ENCODE results near the gene PGC.

PGC gene

DNA sequence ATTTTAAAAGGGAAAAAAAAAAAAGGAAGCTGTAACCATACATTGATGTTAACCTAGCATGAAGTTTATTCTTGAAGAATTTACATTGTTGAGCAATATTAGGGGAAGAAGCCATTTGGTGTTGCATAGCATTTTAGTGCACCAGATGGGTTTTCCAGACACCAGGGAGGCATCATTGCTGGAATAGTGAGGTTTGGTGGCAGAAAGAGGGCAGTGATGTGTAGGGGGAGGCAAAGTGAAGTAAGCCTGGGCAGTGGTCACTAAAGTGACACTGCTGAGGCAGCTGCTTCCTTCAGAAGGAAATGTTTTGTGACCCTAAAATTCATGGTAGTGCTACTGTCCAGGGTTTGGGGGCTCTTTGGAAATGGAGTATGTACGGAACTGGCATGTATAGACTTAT is 42.8 kb upstream of the PGC start:
- TF ChIP-seq, protein P1, sequence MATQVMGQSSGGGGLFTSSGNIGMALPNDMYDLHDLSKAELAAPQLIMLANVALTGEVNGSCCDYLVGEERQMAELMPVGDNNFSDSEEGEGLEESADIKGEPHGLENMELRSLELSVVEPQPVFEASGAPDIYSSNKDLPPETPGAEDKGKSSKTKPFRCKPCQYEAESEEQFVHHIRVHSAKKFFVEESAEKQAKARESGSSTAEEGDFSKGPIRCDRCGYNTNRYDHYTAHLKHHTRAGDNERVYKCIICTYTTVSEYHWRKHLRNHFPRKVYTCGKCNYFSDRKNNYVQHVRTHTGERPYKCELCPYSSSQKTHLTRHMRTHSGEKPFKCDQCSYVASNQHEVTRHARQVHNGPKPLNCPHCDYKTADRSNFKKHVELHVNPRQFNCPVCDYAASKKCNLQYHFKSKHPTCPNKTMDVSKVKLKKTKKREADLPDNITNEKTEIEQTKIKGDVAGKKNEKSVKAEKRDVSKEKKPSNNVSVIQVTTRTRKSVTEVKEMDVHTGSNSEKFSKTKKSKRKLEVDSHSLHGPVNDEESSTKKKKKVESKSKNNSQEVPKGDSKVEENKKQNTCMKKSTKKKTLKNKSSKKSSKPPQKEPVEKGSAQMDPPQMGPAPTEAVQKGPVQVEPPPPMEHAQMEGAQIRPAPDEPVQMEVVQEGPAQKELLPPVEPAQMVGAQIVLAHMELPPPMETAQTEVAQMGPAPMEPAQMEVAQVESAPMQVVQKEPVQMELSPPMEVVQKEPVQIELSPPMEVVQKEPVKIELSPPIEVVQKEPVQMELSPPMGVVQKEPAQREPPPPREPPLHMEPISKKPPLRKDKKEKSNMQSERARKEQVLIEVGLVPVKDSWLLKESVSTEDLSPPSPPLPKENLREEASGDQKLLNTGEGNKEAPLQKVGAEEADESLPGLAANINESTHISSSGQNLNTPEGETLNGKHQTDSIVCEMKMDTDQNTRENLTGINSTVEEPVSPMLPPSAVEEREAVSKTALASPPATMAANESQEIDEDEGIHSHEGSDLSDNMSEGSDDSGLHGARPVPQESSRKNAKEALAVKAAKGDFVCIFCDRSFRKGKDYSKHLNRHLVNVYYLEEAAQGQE (IDR thresholded peaks at IDR 0.05; ENCODE audit: insufficient read depth in 1 of 2, low read depth in 2 of 2, low read length in 2 of 2): no peak
- TF ChIP-seq FOXP2 (optimal IDR thresholded peaks at IDR 0.05; ENCODE audit: borderline replicate concordance, extremely low read depth, extremely low read length, insufficient read depth): no peak
- no peak for TF ChIP-seq SIN3A (IDR thresholded peaks at IDR 0.05; ENCODE audit: borderline replicate concordance, insufficient read depth, low read length)
- no peak for TF ChIP-seq POLR2AphosphoS5 (IDR thresholded peaks at IDR 0.05; ENCODE audit: low read depth, low read length)

DNA sequence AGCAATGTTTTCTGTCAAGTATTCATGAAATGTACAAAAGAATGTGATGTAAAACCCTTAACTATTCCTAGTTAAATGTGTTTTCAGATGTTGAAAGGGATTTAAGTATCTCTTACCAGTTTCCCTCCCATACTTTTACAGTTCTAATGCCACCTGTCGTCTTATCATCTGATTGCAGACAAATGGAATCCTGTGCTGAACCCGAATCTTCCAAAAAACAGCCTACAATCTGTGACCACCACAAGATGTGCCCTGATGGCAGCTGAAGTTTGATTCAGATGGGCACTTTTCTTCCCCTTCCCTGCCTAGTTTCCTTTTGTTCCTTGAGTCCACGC is 42.2 kb upstream of the PGC start:
- TF ChIP-seq, protein P1 (IDR thresholded peaks at IDR 0.05; ENCODE audit: insufficient read depth in 1 of 2, low read depth in 2 of 2, low read length in 2 of 2): no peak

DNA sequence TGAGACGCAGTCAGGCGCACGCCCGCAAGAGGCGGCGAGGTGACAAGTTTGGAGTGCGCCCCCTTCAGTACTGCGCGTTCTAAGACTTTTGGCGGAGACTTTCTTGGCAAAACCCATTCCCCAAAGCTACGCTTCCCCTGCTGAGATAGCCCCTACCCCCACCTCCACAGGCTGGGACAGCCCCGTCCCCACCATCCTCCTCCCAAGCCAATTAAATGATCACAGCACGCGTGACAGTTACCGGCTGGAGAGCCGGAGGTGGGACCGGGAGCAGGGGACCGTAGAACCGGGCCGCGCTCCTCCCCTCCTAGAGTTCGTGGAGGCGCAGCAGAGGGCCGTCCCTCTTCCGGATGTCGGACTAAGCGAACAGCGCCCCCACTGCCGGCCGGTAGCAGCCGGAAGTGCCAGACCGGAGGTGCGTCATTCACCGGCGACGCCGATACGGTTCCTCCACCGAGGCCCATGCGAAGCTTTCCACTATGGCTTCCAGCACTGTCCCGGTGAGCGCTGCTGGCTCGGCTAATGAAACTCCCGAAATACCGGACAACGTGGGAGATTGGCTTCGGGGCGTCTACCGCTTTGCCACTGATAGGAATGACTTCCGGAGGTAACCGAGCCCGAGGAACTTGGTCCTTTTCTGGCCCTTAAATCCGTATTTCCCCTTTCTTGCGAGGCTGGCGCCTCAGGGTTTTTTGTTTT is 40.2 kb upstream of the PGC start, which contains the start of gene TOMM6:
TOMM6 (plus strand) TSS at position 476 of the 699 bp plus-strand sequence; CDS start at position 480, 4 bp downstream.
- peak; percentile 96 for TF ChIP-seq POLR2AphosphoS5 (IDR thresholded peaks at IDR 0.05; ENCODE audit: low read depth, low read length)
- TF ChIP-seq TAF1 (IDR thresholded peaks at IDR 0.05; ENCODE audit: borderline replicate concordance, insufficient read depth, low read length): peak; percentile 89
- no peak for TF ChIP-seq FOXP2 (optimal IDR thresholded peaks at IDR 0.05; ENCODE audit: borderline replicate concordance, extremely low read depth, extremely low read length, insufficient read depth)
- TF ChIP-seq, protein P1 (IDR thresholded peaks at IDR 0.05; ENCODE audit: insufficient read depth in 1 of 2, low read depth in 2 of 2, low read length in 2 of 2): peak; percentile 6 to 52; a peak in 2 of 4 replicates
- peak; percentile 40; the same call in 1 of the 2 replicates for TF ChIP-seq SIN3A (IDR thresholded peaks at IDR 0.05; ENCODE audit: borderline replicate concordance, insufficient read depth, low read length)

DNA sequence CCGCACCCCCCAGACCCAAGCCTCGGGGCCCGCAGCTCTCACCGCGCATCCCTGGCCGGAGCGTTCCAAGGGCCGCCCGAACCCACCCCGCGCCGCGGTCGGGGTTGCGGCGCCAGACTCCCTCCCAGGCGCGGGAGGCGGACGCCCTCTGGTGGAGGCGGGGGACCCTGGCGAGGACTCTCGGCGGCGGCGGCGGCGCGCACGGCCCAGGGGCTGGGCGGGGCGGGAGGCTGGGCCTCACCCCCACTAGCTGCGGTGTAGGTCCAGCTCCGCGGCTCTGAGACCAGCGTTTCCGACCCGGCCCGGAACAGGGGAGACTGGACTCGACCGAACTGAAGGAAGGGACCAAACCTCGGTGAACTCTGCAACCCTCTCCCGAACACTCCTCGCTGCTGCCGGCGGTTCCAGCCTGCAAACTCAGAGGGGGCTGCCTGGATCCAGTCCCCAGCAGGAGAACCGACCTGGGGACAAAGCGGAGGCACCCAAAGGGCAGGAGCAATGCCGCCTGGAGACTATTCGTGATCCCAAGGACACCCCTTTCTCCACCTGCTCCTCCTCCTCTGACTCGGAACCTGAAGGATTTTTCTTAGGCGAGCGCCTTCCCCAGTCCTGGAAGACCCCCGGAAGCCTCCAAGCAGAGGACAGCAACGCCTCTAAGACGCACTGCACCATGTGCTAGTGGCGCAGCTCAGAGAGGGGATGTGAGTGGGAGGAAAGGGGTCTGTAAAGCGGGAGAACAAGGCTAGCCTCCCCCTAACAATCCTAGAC is 39.4 kb upstream of the PGC start:
- TF ChIP-seq POLR2AphosphoS5 (IDR thresholded peaks at IDR 0.05; ENCODE audit: low read depth, low read length) (no peak; the same call in 1 of the 2 replicates), FOXP2 (optimal IDR thresholded peaks at IDR 0.05; ENCODE audit: borderline replicate concordance, extremely low read depth, extremely low read length, insufficient read depth) (no peak), TAF1 (IDR thresholded peaks at IDR 0.05; ENCODE audit: borderline replicate concordance, insufficient read depth, low read length) (peak; percentile 58; the same call in 1 of the 2 replicates), SIN3A (IDR thresholded peaks at IDR 0.05; ENCODE audit: borderline replicate concordance, insufficient read depth, low read length) (no peak)
- TF ChIP-seq, protein P1 (IDR thresholded peaks at IDR 0.05; ENCODE audit: insufficient read depth in 1 of 2, low read depth in 2 of 2, low read length in 2 of 2): no peak

Data from PFSK-1 (cell line).